Osteoblast (primary cell): ENCODE results near the gene HDAC4. TPM values are rescaled to one million over a fixed set of nuclear protein-coding genes. Genes with fewer than 3 reads are reported as not detected.

Experiments
- DNase-seq: peaks from one replicate; pipeline ENCODE4 v3.0.0; 2011; ENCODE audit warnings: low spot score, mixed read lengths; ENCODE audit not compliant: insufficient read length; ENCODE audit errors: missing footprints
- H2AFZ ChIP-seq: 2 replicates; pipeline ENCODE4 v1.6.0; 2011; ENCODE audit warnings: mild to moderate bottlenecking, low read length
- H3K27ac ChIP-seq: 2 replicates; pipeline ENCODE4 v1.5.1; 2011; ENCODE audit warnings: mild to moderate bottlenecking, low read depth, low read length, moderate library complexity
- H3K27me3 ChIP-seq: 2 replicates; pipeline ENCODE4 v1.6.0; 2012; ENCODE audit warnings: mild to moderate bottlenecking, control low read depth, inconsistent platforms, low read length, moderate library complexity; ENCODE audit not compliant: insufficient read depth
- H3K36me3 ChIP-seq: 2 replicates; pipeline ENCODE4 v1.5.1; 2011; ENCODE audit warnings: mild to moderate bottlenecking, low read length, control low read depth, moderate library complexity; ENCODE audit not compliant: insufficient read depth
- H3K4me1 ChIP-seq: 2 replicates; pipeline ENCODE4 v1.5.1; 2011; ENCODE audit warnings: mild to moderate bottlenecking, low read length, control low read depth, moderate library complexity; ENCODE audit not compliant: insufficient read depth
- H3K4me2 ChIP-seq: 2 replicates; pipeline ENCODE4 v1.6.0; 2011; ENCODE audit warnings: mild to moderate bottlenecking, low read length; ENCODE audit not compliant: insufficient read depth
- H3K4me3 ChIP-seq: fragments of 200-600 bp; sonication (generic); 3 replicates; pipeline ENCODE4 v1.5.1; 2012; ENCODE audit warnings: mild to moderate bottlenecking, low read length, inconsistent platforms; ENCODE audit not compliant: insufficient read depth
- H3K79me2 ChIP-seq: 2 replicates; pipeline ENCODE4 v1.6.0; 2012; ENCODE audit warnings: mild to moderate bottlenecking, low read length, control low read depth, inconsistent platforms; ENCODE audit not compliant: insufficient read depth
- H3K9me3 ChIP-seq: 2 replicates; pipeline ENCODE4 v1.5.1; 2011; ENCODE audit warnings: low read depth, low read length, control low read depth
- H4K20me1 ChIP-seq: 2 replicates; pipeline ENCODE4 v1.6.0; 2012; ENCODE audit warnings: mild to moderate bottlenecking, low read length, control low read depth; ENCODE audit not compliant: insufficient read depth
- CTCF ChIP-seq: IDR thresholded peaks from 2 replicates; pipeline ENCODE4 v1.5.1; 2011; ENCODE audit warnings: mild to moderate bottlenecking, low read depth, low read length, moderate library complexity; ENCODE audit errors: extremely low read depth
- total RNA-seq: library from RNA; depleted of rRNA; stranded (reverse); fragments of >200 nt; gene quantifications from 2 replicates; pipeline ENCODE4 v1.2.3, GENCODE V29; 2012

The HDAC4 gene
- total RNA-seq, 1 donor = 30.8 TPM

- DNase-seq = peak; percentile 56
- no peaks in the 10 kb centered on the region for H3K27me3 ChIP-seq
- no peak overlapping the region for H3K27ac ChIP-seq
- no peaks in the 10 kb centered on the region for H3K9me3 ChIP-seq
- no peaks in the 10 kb centered on the region for H3K4me1 ChIP-seq
- H3K4me2 ChIP-seq = no peak overlapping the region
- no peak for TF ChIP-seq CTCF
- H3K79me2 ChIP-seq = no peaks in the 10 kb centered on the region
- H2AFZ ChIP-seq = no peak overlapping the region
- H4K20me1 ChIP-seq = peaks cover 14% of the 10 kb centered on the region
- H3K4me3 ChIP-seq = no peak overlapping the region
- no peaks in the 10 kb centered on the region for H3K36me3 ChIP-seq
These were observed 19.8 kb downstream of the HDAC4 start for GRCh38 chr2:239380831-239381708.

GRCh38 chr2:239379641-239380170, 21.1 kb downstream of the HDAC4 start:
- no peak overlapping the region for H2AFZ ChIP-seq
- H3K79me2 ChIP-seq = no peaks in the 10 kb centered on the region
- no peak overlapping the region for H3K27ac ChIP-seq
- H3K4me1 ChIP-seq = no peaks in the 10 kb centered on the region
- no peak overlapping the region for H3K4me3 ChIP-seq
- peak; percentile 58 for DNase-seq
- H3K9me3 ChIP-seq = no peaks in the 10 kb centered on the region
- no peaks in the 10 kb centered on the region for H3K36me3 ChIP-seq
- H3K27me3 ChIP-seq = no peaks in the 10 kb centered on the region
- no peak overlapping the region for H3K4me2 ChIP-seq
- no peak for TF ChIP-seq CTCF
- peaks cover 7% of the 10 kb centered on the region for H4K20me1 ChIP-seq

- no peak for DNase-seq
- H3K4me3 ChIP-seq = no peak overlapping the region
- peaks cover 7% of the 10 kb centered on the region for H4K20me1 ChIP-seq
- H3K9me3 ChIP-seq = no peaks in the 10 kb centered on the region
- no peak for TF ChIP-seq CTCF
- no peaks in the 10 kb centered on the region for H3K79me2 ChIP-seq
- H3K4me2 ChIP-seq = no peak overlapping the region
- no peak overlapping the region for H2AFZ ChIP-seq
- H3K36me3 ChIP-seq = no peaks in the 10 kb centered on the region
- no peak overlapping the region for H3K27ac ChIP-seq
- no peaks in the 10 kb centered on the region for H3K27me3 ChIP-seq
- H3K4me1 ChIP-seq = no peaks in the 10 kb centered on the region
These were observed 21.7 kb downstream of the HDAC4 start for GRCh38 chr2:239378918-239379640.
